WI38 (cell line): ENCODE results near the gene TAL1.
"Not testable (repeated sequence)": the region's sequence is repeated elsewhere in the genome, so short reads cannot be mapped to it uniquely, and the experiment has no call there.

Source experiments
- H3K4me3 ChIP-seq: 2 replicates; pipeline ENCODE4 v1.5.1; 2011; ENCODE audit warnings: low read depth, mild to moderate bottlenecking, control low read depth, low read length
- CTCF ChIP-seq: IDR thresholded peaks from 2 replicates; pipeline ENCODE4 v1.5.1; 2012; ENCODE audit warnings: low read depth, mild to moderate bottlenecking, control low read depth, low read length

TAL1 gene

GRCh38 chr1:47210666-47211065, 21.4 kb downstream of the TAL1 start:
- no peak for TF ChIP-seq CTCF
- H3K4me3 ChIP-seq: no peak overlapping the region

GRCh38 chr1:47209725-47210325, 22.2 kb downstream of the TAL1 start:
- no peak overlapping the region for H3K4me3 ChIP-seq
- no peak for TF ChIP-seq CTCF

- H3K4me3 ChIP-seq: no peak overlapping the region
- no peak for TF ChIP-seq CTCF
Observed at GRCh38 chr1:47209091-47209490, 22.9 kb downstream of the TAL1 start.

GRCh38 chr1:47208374-47208850, 23.6 kb downstream of the TAL1 start:
- no peak for TF ChIP-seq CTCF

GRCh38 chr1:47207803-47208373, 24.1 kb downstream of the TAL1 start:
- H3K4me3 ChIP-seq: no peak overlapping the region
- TF ChIP-seq CTCF: no peak

More at GRCh38 chr1:47208374-47208850, 23.6 kb downstream of the TAL1 start:
- H3K4me3 ChIP-seq: no peak overlapping the region

- TF ChIP-seq CTCF: no peak
- no peak overlapping the region for H3K4me3 ChIP-seq
Observed at GRCh38 chr1:47205918-47206317, 26.1 kb downstream of the TAL1 start.

GRCh38 chr1:47203504-47203903, 28.5 kb downstream of the TAL1 start:
- H3K4me3 ChIP-seq: not testable (repeated sequence)

GRCh38 chr1:47201179-47201578, 30.8 kb downstream of the TAL1 start:
- TF ChIP-seq CTCF: no peak
- no peak overlapping the region for H3K4me3 ChIP-seq
